ENCODE data around the gene CYP27B1. TPM values are rescaled to one million over a fixed set of nuclear protein-coding genes. Genes with fewer than 3 reads are reported as not detected.

CYP27B1 gene
- total RNA-seq, 1 donor from 2014 or later = 5.2 TPM

- Histone ChIP-seq H3K4me3 (ENCODE audit: low read depth, low read length) (no peak overlapping the region), H3K27me3 (ENCODE audit: control insufficient read depth, insufficient read depth, low read length) (no peaks in the 10 kb centered on the region), H3K36me3 (ENCODE audit: control insufficient read depth, insufficient read depth, low read length) (no peaks in the 10 kb centered on the region)
- no peak for DNase-seq (ENCODE audit: low read depth)
- TF ChIP-seq CTCF (IDR thresholded peaks at IDR 0.05; ENCODE audit: insufficient read depth, low read length, poor library complexity, severe bottlenecking) = no peak
Measured at GRCh38 chr12:57813111-57813970, 46.5 kb upstream of the CYP27B1 start.

- Histone ChIP-seq H3K27me3 (ENCODE audit: control insufficient read depth, insufficient read depth, low read length) (no peaks in the 10 kb centered on the region), H3K4me3 (ENCODE audit: low read depth, low read length) (no peak overlapping the region), H3K36me3 (ENCODE audit: control insufficient read depth, insufficient read depth, low read length) (peaks cover 1% of the 10 kb centered on the region)
- DNase-seq (ENCODE audit: low read depth) = no peak
- no peak for TF ChIP-seq CTCF (IDR thresholded peaks at IDR 0.05; ENCODE audit: insufficient read depth, low read length, poor library complexity, severe bottlenecking)
Measured at GRCh38 chr12:57811028-57811755, 44.3 kb upstream of the CYP27B1 start.

GRCh38 chr12:57810450-57810849 lies 43.6 kb upstream of the CYP27B1 start:
- DNase-seq (ENCODE audit: low read depth) = peak; percentile 44
- no peak for TF ChIP-seq CTCF (IDR thresholded peaks at IDR 0.05; ENCODE audit: insufficient read depth, low read length, poor library complexity, severe bottlenecking)
- Histone ChIP-seq H3K36me3 (ENCODE audit: control insufficient read depth, insufficient read depth, low read length) (peaks cover 1% of the 10 kb centered on the region), H3K27me3 (ENCODE audit: control insufficient read depth, insufficient read depth, low read length) (no peaks in the 10 kb centered on the region), H3K4me3 (ENCODE audit: low read depth, low read length) (no peak overlapping the region)

GRCh38 chr12:57809425-57809824 lies 42.5 kb upstream of the CYP27B1 start:
- TF ChIP-seq CTCF (IDR thresholded peaks at IDR 0.05; ENCODE audit: insufficient read depth, low read length, poor library complexity, severe bottlenecking) = no peak

GRCh38 chr12:57808351-57808750 lies 41.5 kb upstream of the CYP27B1 start:
- H3K4me3 ChIP-seq (ENCODE audit: low read depth, low read length) = no peak overlapping the region
- no peak for TF ChIP-seq CTCF (IDR thresholded peaks at IDR 0.05; ENCODE audit: insufficient read depth, low read length, poor library complexity, severe bottlenecking)
- H3K36me3 ChIP-seq (ENCODE audit: control insufficient read depth, insufficient read depth, low read length) = peaks cover 1% of the 10 kb centered on the region
- H3K27me3 ChIP-seq (ENCODE audit: control insufficient read depth, insufficient read depth, low read length) = no peaks in the 10 kb centered on the region
- DNase-seq (ENCODE audit: low read depth) = no peak

More at GRCh38 chr12:57809425-57809824, 42.5 kb upstream of the CYP27B1 start:
- Histone ChIP-seq H3K36me3 (ENCODE audit: control insufficient read depth, insufficient read depth, low read length) (peaks cover 1% of the 10 kb centered on the region), H3K4me3 (ENCODE audit: low read depth, low read length) (no peak overlapping the region), H3K27me3 (ENCODE audit: control insufficient read depth, insufficient read depth, low read length) (no peaks in the 10 kb centered on the region)
- DNase-seq (ENCODE audit: low read depth) = no peak

All from kidney epithelial cell (primary cell).